ENCODE data around the gene RTTN. TPM values are rescaled to one million over a fixed set of nuclear protein-coding genes. Genes with fewer than 3 reads are reported as not detected.

The RTTN gene
- total RNA-seq, 2 donors from 2014 or later, result 36.4 to 45.6 TPM

DNA sequence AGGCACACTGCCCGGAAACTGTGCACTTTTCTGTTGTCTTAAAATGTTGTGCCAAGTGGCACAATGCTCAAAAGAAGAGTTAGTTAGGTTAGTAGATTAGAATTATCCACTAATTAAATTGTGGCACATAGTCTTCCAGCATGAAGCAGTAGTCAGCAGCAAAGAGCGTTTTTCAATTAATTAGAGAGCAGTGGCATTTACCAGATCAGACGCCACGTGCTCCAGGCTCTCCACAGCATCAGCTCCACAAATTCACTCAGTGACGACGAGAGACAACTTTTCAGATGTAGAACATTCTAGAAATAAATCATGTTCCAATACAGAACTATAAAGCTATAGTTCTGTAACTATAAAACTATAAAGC is 16.4 kb upstream of the RTTN start:
- Mint-ChIP-seq H3K36me3 (ENCODE audit: low read depth) (no peaks in the 10 kb centered on the region), H3K9me3 (peaks cover under 1% of the 10 kb centered on the region), H3K4me3 (no peak overlapping the region), H3K27ac (no peak overlapping the region), H3K27me3 (peaks cover 50% of the 10 kb centered on the region), H3K4me1 (no peaks in the 10 kb centered on the region)
- no peak for ATAC-seq (replicated peaks)

- Mint-ChIP-seq H3K36me3 (ENCODE audit: low read depth) (no peaks in the 10 kb centered on the region), H3K27ac (no peak overlapping the region), H3K4me3 (no peak overlapping the region), H3K9me3 (no peaks in the 10 kb centered on the region), H3K27me3 (peaks cover 50% of the 10 kb centered on the region), H3K4me1 (no peaks in the 10 kb centered on the region)
- ATAC-seq (replicated peaks), result no peak
Measured at GRCh38 chr18:70221156-70221914, 15.8 kb upstream of the RTTN start.

GRCh38 chr18:70220628-70221027 is 15.1 kb upstream of the RTTN start:
- H3K27me3 Mint-ChIP-seq, result peaks cover 50% of the 10 kb centered on the region

DNA sequence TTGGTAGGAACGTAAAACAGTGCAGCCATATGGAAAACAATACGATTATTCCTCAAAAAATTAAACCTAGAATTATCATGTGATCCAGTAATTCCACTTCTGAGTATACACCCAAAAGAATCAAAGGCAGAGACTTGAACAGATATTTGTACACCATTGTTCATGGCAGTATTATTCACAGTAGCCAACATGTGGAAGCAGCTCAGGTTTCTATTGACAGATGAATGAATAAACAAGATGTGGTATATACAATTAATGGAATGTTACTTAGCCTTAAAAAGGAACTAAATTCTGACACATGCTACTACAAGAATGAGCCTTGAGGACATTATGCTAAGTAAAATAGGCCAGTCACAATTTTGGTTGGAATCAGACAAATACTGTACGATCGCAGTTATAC is 14.2 kb upstream of the RTTN start:
- H3K27ac Mint-ChIP-seq, result no peak overlapping the region
- H3K27me3 Mint-ChIP-seq, result peaks cover 49% of the 10 kb centered on the region
- H3K4me1 Mint-ChIP-seq, result no peaks in the 10 kb centered on the region
- H3K4me3 Mint-ChIP-seq, result no peak overlapping the region
- no peaks in the 10 kb centered on the region for H3K9me3 Mint-ChIP-seq
- no peaks in the 10 kb centered on the region for H3K36me3 Mint-ChIP-seq (ENCODE audit: low read depth)
- ATAC-seq (replicated peaks), result no peak

More at GRCh38 chr18:70220628-70221027, 15.1 kb upstream of the RTTN start:
- no peak overlapping the region for H3K4me3 Mint-ChIP-seq
- H3K27ac Mint-ChIP-seq, result no peak overlapping the region
- no peaks in the 10 kb centered on the region for H3K4me1 Mint-ChIP-seq
- no peak for ATAC-seq (replicated peaks)
- no peaks in the 10 kb centered on the region for H3K36me3 Mint-ChIP-seq (ENCODE audit: low read depth)
- H3K9me3 Mint-ChIP-seq, result no peaks in the 10 kb centered on the region

- peaks cover 29% of the 10 kb centered on the region for H3K27me3 Mint-ChIP-seq
- no peaks in the 10 kb centered on the region for H3K4me1 Mint-ChIP-seq
- ATAC-seq (replicated peaks), result no peak
- no peak overlapping the region for H3K4me3 Mint-ChIP-seq
- no peaks in the 10 kb centered on the region for H3K36me3 Mint-ChIP-seq (ENCODE audit: low read depth)
- H3K9me3 Mint-ChIP-seq, result no peaks in the 10 kb centered on the region
- H3K27ac Mint-ChIP-seq, result no peak overlapping the region
Measured at GRCh38 chr18:70216788-70217187, 11.3 kb upstream of the RTTN start.

DNA sequence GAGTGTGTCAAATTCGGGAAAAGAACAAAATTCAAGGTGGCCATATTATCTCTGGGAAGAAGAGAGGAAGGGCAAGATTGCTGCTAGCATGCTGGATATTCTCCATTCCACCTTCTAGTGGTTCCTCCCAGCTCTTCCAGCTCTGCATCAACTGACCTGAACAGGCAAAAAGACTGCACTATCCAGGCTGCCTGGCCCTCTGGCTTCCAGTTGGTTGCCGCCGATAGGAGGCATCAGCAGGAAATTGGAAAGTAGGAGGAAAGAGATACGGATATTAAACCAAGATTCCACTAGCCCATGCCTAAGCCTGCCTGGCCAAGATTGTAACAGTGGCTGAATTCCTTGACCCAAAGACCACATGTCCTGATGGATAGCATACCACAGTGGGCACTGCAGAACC is 1.7 kb upstream of the RTTN start:
- Mint-ChIP-seq H3K4me3 (peak overlapping the region; percentile 99), H3K27me3 (no peaks in the 10 kb centered on the region), H3K4me1 (peaks cover 10% of the 10 kb centered on the region), H3K36me3 (ENCODE audit: low read depth) (peaks cover 14% of the 10 kb centered on the region), H3K9me3 (no peaks in the 10 kb centered on the region), H3K27ac (no peak overlapping the region)
- no peak for ATAC-seq (replicated peaks)

DNA sequence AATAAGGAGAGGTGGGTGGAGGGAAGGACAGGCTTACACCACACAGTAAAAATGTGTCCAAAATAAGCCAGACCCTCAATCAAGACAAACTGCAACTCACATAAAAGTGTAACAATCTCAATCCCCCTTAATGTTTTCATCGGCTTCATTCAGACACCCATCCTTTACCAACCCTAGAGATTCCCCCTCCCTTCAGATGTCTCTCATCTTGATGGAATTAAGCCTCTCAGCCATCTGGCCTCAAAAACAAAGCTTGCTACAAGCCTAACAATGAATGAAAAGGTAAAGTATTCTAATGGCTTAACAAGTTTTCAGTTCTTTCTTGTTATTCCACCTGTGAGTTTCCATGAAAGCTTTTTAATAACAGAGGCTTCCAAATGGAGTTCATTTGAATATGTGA is 5.2 kb downstream of the RTTN start:
- Mint-ChIP-seq H3K36me3 (ENCODE audit: low read depth) (peaks cover 81% of the 10 kb centered on the region), H3K27ac (no peak overlapping the region), H3K4me1 (peaks cover 22% of the 10 kb centered on the region), H3K4me3 (no peak overlapping the region), H3K9me3 (no peaks in the 10 kb centered on the region), H3K27me3 (no peaks in the 10 kb centered on the region)
- ATAC-seq (replicated peaks), result no peak

GRCh38 chr18:70197844-70198243 is 7.6 kb downstream of the RTTN start:
- Mint-ChIP-seq H3K27me3 (no peaks in the 10 kb centered on the region), H3K36me3 (ENCODE audit: low read depth) (peaks cover 97% of the 10 kb centered on the region), H3K4me1 (peaks cover 25% of the 10 kb centered on the region), H3K4me3 (peak overlapping the region; percentile 10), H3K27ac (peak overlapping the region; percentile 3), H3K9me3 (no peaks in the 10 kb centered on the region)
- ATAC-seq (replicated peaks), result peak; percentile 14

DNA sequence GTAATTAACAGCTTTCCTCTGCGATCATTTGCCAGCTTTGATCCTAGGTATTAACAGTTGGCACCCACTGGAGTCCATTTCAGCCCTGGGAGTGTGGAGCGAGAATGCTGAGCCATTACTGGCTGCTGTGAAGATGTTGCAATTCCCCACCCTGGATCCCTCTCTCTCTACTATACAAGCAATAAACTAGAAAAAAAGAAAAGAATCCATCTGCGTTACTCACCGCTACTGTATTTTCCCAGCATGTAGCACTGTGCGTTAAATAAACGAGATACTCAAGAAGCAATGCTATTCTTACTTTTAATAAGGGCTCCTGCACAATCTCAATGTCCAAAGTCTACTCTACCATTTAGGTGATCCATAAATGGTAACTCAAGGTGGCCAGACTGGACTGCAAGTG is 8.5 kb downstream of the RTTN start:
- H3K27ac Mint-ChIP-seq, result no peak overlapping the region
- no peak overlapping the region for H3K4me3 Mint-ChIP-seq
- H3K36me3 Mint-ChIP-seq (ENCODE audit: low read depth), result peaks cover 97% of the 10 kb centered on the region
- H3K4me1 Mint-ChIP-seq, result peaks cover 25% of the 10 kb centered on the region
- no peaks in the 10 kb centered on the region for H3K27me3 Mint-ChIP-seq
- H3K9me3 Mint-ChIP-seq, result no peaks in the 10 kb centered on the region
- ATAC-seq (replicated peaks), result no peak

DNA sequence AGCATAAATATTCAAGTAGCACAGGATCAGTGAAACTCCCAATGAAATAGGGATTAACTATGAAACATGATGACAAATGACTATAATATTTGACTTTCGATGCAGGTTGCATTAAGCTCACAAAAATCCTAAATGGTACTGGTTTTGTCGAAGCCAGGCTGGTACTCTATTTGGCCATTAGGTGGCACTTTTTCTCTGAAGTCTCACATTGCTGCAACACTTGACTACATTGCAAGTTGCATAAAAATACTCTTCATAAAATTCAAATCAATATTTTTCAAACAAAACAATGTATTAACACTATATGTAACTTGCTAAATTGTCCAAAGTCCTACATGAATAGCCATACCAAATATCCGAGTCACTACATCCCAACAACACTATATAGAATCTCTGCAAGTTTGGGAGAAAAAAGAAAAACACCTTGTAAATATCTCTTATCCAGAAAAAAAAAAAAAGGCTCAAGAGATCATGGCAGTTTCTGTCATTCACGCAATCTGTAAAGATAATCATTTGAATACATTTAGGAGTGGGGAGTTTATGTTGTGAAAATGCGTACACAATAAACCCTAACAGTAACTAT is 9.5 kb downstream of the RTTN start:
- Mint-ChIP-seq H3K9me3 (no peaks in the 10 kb centered on the region), H3K27me3 (no peaks in the 10 kb centered on the region), H3K36me3 (ENCODE audit: low read depth) (peaks cover 97% of the 10 kb centered on the region), H3K4me1 (peaks cover 25% of the 10 kb centered on the region), H3K27ac (peak overlapping the region; percentile 82), H3K4me3 (no peak overlapping the region)
- ATAC-seq (replicated peaks), result no peak

DNA sequence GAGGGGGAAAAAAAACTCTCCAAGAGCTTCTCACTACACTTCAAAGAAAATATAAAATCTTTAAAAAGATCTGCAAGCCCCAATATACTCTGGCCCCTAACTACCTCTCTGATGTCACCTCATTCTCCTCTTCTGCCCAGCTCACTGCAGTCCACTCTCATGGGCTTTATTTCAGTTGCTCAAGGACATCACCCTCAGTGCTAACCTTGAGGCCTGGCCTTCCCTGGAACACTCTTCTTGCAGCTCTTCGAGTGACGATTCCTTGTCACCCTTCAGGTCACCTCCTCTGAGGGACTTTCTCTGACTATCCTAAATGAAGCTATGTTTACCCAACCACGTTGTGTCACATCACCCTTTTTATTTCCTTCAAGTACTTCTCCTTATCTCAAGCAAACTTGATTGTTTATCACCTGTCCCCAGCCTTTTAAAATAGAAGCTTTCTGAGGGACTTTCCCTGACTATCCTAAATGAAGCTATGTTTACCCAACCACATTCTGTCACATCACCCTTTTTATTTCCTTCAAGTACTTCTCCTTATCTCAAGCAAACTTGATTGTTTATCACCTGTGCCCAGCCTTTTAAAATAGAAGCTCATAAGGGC is 10.4 kb downstream of the RTTN start:
- peaks cover 25% of the 10 kb centered on the region for H3K4me1 Mint-ChIP-seq
- peak overlapping the region; percentile 60 for H3K4me3 Mint-ChIP-seq
- no peaks in the 10 kb centered on the region for H3K27me3 Mint-ChIP-seq
- peaks cover 97% of the 10 kb centered on the region for H3K36me3 Mint-ChIP-seq (ENCODE audit: low read depth)
- H3K9me3 Mint-ChIP-seq, result no peaks in the 10 kb centered on the region
- H3K27ac Mint-ChIP-seq, result peak overlapping the region; percentile 82
- ATAC-seq (replicated peaks), result peak; percentile 49

DNA sequence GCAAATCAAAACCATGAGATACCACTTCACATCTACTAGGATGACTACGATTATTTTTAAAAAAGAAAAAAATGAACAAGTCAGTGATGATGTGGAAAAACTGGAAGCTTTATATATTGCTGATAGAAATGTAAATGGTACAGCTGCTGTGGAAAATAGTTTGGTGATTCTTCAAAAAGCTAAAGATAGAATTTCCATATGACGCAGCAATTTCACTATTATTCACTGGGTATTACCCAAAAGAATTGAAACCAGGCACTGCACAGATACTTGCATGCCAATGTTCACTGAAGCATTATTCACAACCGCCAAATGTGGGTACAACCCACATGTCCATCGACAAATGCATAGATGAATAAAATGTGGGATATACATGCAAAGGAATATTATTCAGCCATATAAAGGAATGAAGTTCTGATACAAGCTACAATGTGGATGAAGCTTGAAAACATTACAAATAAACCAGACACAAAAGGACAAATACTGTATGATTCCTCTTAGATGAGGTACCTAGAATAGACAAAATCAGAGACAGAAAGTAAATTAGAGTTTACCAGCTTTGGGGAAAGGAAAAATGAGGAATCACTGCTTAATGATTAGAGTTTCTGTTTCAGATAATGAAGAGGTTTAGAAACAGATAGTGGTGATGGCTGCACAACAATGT is 11.1 kb downstream of the RTTN start:
- H3K9me3 Mint-ChIP-seq, result no peaks in the 10 kb centered on the region
- peak overlapping the region; percentile 60 for H3K4me3 Mint-ChIP-seq
- H3K36me3 Mint-ChIP-seq (ENCODE audit: low read depth), result peaks cover 97% of the 10 kb centered on the region
- H3K4me1 Mint-ChIP-seq, result peaks cover 25% of the 10 kb centered on the region
- ATAC-seq (replicated peaks), result peak; percentile 91
- no peaks in the 10 kb centered on the region for H3K27me3 Mint-ChIP-seq
- peak overlapping the region; percentile 82 for H3K27ac Mint-ChIP-seq

GRCh38 chr18:70190529-70190928 is 15.0 kb downstream of the RTTN start:
- Mint-ChIP-seq H3K9me3 (no peaks in the 10 kb centered on the region), H3K4me1 (peaks cover 12% of the 10 kb centered on the region), H3K27me3 (no peaks in the 10 kb centered on the region), H3K27ac (no peak overlapping the region), H3K36me3 (ENCODE audit: low read depth) (peaks cover 99% of the 10 kb centered on the region), H3K4me3 (no peak overlapping the region)
- no peak for ATAC-seq (replicated peaks)

GRCh38 chr18:70188113-70188512 is 17.4 kb downstream of the RTTN start:
- Mint-ChIP-seq H3K36me3 (ENCODE audit: low read depth) (peaks cover 100% of the 10 kb centered on the region), H3K27me3 (no peaks in the 10 kb centered on the region), H3K4me3 (no peak overlapping the region), H3K4me1 (no peaks in the 10 kb centered on the region), H3K9me3 (no peaks in the 10 kb centered on the region), H3K27ac (no peak overlapping the region)
- ATAC-seq (replicated peaks), result no peak

- Mint-ChIP-seq H3K36me3 (ENCODE audit: low read depth) (peaks cover 72% of the 10 kb centered on the region), H3K27me3 (no peaks in the 10 kb centered on the region)
Measured at GRCh38 chr18:70183441-70183840, 22.0 kb downstream of the RTTN start.

More at GRCh38 chr18:70183441-70183840, 22.0 kb downstream of the RTTN start:
- no peak overlapping the region for H3K4me3 Mint-ChIP-seq
- no peak overlapping the region for H3K27ac Mint-ChIP-seq
- ATAC-seq (replicated peaks), result no peak
- no peaks in the 10 kb centered on the region for H3K9me3 Mint-ChIP-seq
- no peaks in the 10 kb centered on the region for H3K4me1 Mint-ChIP-seq

Measured in activated T-helper 17 cell treated with anti-CD3 and anti-CD28 coated beads, Interleukin-2, amount 50 U/mL, for 72 hours (primary cell).